WTC11 (cell line): ENCODE results near the gene ZCCHC8. TPM values are rescaled to one million over a fixed set of nuclear protein-coding genes. Genes with fewer than 3 reads are reported as not detected.

ENCODE experiments used
- ATAC-seq: fragments of 200-7000 bp; cut with Tn5 transposase; 2 replicates; pipeline ENCODE4 v1.10.0; 2021; ENCODE audit warnings: mild to moderate bottlenecking, moderate library complexity
- CTCF ChIA-PET: fragments of 300-600 bp; sonication (Branson Sonifier 250); formaldehyde crosslinking; loops from one replicate; lab custom pipeline; 2021; ENCODE audit warnings: antibody characterized with exemption; lab: Charles Lee
- POLR2A ChIA-PET: fragments of 350-600 bp; sonication (Branson Sonifier 250); formaldehyde crosslinking; loops from one replicate; lab custom pipeline; 2021; ENCODE audit warnings: antibody characterized with exemption; lab: Charles Lee
- DNase-seq: peaks from one replicate; pipeline ENCODE4 v3.0.0; 2021; ENCODE audit warnings: low spot score
- H3K27ac Mint-ChIP-seq: 2 replicates; pipeline ENCODE4 v1.8.0; 2021; ENCODE audit warnings: mixed read lengths
- H3K27me3 Mint-ChIP-seq: 2 replicates; pipeline ENCODE4 v1.8.0; 2021; ENCODE audit warnings: low read depth, mild to moderate bottlenecking, moderate library complexity, mixed read lengths
- H3K36me3 Mint-ChIP-seq: 2 replicates; pipeline ENCODE4 v1.8.0; 2021; ENCODE audit warnings: mixed read lengths
- H3K4me1 Mint-ChIP-seq: 2 replicates; pipeline ENCODE4 v1.8.0; 2022; ENCODE audit warnings: mixed read lengths
- H3K4me3 Mint-ChIP-seq: 2 replicates; pipeline ENCODE4 v1.8.0; 2021; ENCODE audit warnings: mild to moderate bottlenecking, moderate library complexity, mixed read lengths
- H3K9me3 Mint-ChIP-seq: 2 replicates; pipeline ENCODE4 v1.8.0; 2021; ENCODE audit warnings: mixed read lengths
- CBFB ChIP-seq: sonication (generic); formaldehyde crosslinking; IDR thresholded peaks from 2 replicates; pipeline ENCODE4 v1.8.1; 2022; ENCODE audit warnings: mild to moderate bottlenecking, low read depth, missing genetic modification reagents
- CREB1 ChIP-seq: sonication (generic); formaldehyde crosslinking; IDR thresholded peaks from 2 replicates; pipeline ENCODE4 v1.8.0; 2023; ENCODE audit warnings: mild to moderate bottlenecking, missing genetic modification reagents
- HMGA2 ChIP-seq: fragments of 250-450 bp; sonication (Bioruptor Pico); IDR thresholded peaks from 2 replicates; pipeline ENCODE4 v1.4.0; 2021; ENCODE audit warnings: mild to moderate bottlenecking, moderate library complexity
- IRF1 ChIP-seq: sonication (generic); formaldehyde crosslinking; IDR thresholded peaks from 2 replicates; pipeline ENCODE4 v1.8.0; 2023; ENCODE audit warnings: missing genetic modification reagents
- JAZF1 ChIP-seq: fragments of 250-450 bp; sonication (Bioruptor Pico); IDR thresholded peaks from 2 replicates; pipeline ENCODE4 v1.9.0; 2021; ENCODE audit warnings: moderate library complexity, mild to moderate bottlenecking, inconsistent platforms
- MLX ChIP-seq: sonication (generic); formaldehyde crosslinking; IDR thresholded peaks from 2 replicates; pipeline ENCODE4 v1.8.1; 2023; ENCODE audit warnings: mild to moderate bottlenecking, missing genetic modification reagents, moderate library complexity
- NFE2L1 ChIP-seq: sonication (generic); formaldehyde crosslinking; IDR thresholded peaks from 2 replicates; pipeline ENCODE4 v1.8.1; 2023; ENCODE audit warnings: missing genetic modification reagents
- NFYB ChIP-seq: sonication (generic); formaldehyde crosslinking; conservative IDR thresholded peaks from 2 replicates; pipeline ENCODE4 v1.8.0; 2022; ENCODE audit warnings: low read depth, missing genetic modification reagents
- RORB ChIP-seq: fragments of 250-450 bp; sonication (Bioruptor Pico); IDR thresholded peaks from 2 replicates; pipeline ENCODE4 v1.9.0; 2021; ENCODE audit warnings: mild to moderate bottlenecking
- SOX15 ChIP-seq: fragments of 250-450 bp; sonication (Bioruptor Pico); IDR thresholded peaks from 2 replicates; pipeline ENCODE4 v1.9.0; 2021; ENCODE audit warnings: mild to moderate bottlenecking
- ZNF219 ChIP-seq: sonication (generic); formaldehyde crosslinking; IDR thresholded peaks from 2 replicates; pipeline ENCODE4 v1.8.0; 2023; ENCODE audit warnings: missing genetic modification reagents, mild to moderate bottlenecking, borderline replicate concordance
- ZNF232 ChIP-seq: sonication (generic); formaldehyde crosslinking; IDR thresholded peaks from 2 replicates; pipeline ENCODE4 v1.8.0; 2022; ENCODE audit warnings: mild to moderate bottlenecking, missing genetic modification reagents
- ZNF532 ChIP-seq: fragments of 250-450 bp; sonication (Bioruptor Pico); IDR thresholded peaks from 2 replicates; pipeline ENCODE4 v1.9.0; 2021; ENCODE audit warnings: mild to moderate bottlenecking, borderline replicate concordance
- total RNA-seq: library from RNA; stranded (reverse); gene quantifications from 3 replicates; pipeline ENCODE4 v1.2.3, GENCODE V29; 2021
- TF ChIP-seq, protein P1 (sequence below): sonication (generic); formaldehyde crosslinking; IDR thresholded peaks from 2 replicates; pipeline ENCODE4 v1.8.1; 2023; ENCODE audit warnings: mild to moderate bottlenecking, moderate library complexity, missing genetic modification reagents
- TF ChIP-seq, protein P2 (sequence below): fragments of 200-600 bp; IDR thresholded peaks from 2 replicates; pipeline ENCODE4 v1.8.0; 2022; ENCODE audit warnings: antibody characterized with exemption
- TF ChIP-seq, protein P3 (sequence below): fragments of 250-450 bp; sonication (Bioruptor Pico); IDR thresholded peaks from 2 replicates; pipeline ENCODE4 v1.8.0; 2021; ENCODE audit warnings: mild to moderate bottlenecking

The ZCCHC8 gene
- total RNA-seq, 1 experiment from 2014 or later: 28.4 TPM

DNA sequence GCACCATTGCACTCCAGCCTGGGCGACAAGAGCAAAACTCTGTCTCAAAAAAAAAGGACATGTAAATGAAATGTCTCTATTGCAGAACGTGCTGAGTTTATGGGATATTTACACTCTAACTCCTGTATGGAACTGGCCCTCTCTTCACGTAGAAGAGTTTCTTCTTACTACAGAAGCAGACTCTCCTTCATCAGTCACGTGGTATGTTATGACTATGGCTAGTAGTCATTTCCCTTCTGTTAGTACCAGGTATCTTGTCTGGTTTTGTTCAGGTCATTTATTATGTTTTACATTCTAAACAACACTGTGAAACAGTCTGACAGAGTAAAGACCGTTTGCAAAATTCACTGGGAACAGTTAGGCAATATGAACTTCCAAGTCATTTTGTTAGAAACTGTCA, 46.6 kb upstream of the ZCCHC8 start:
- Mint-ChIP-seq H3K36me3 (peaks cover 63% of the 10 kb centered on the region), H3K27me3 (no peaks in the 10 kb centered on the region), H3K4me1 (no peaks in the 10 kb centered on the region), H3K4me3 (no peak overlapping the region), H3K9me3 (no peaks in the 10 kb centered on the region), H3K27ac (no peak overlapping the region)
- DNase-seq: no peak
- no peak for ATAC-seq
- ChIA-PET CTCF (no interaction called here), POLR2A (no interaction called here)
- no peak for TF ChIP-seq ZNF219
- no peak for TF ChIP-seq HMGA2 (CRISPR knock-in tag)
- TF ChIP-seq ZNF532 (CRISPR knock-in tag): no peak
- TF ChIP-seq RORB (CRISPR knock-in tag): no peak
- no peak for TF ChIP-seq NFYB (CRISPR knock-in tag)
- TF ChIP-seq, protein P1, sequence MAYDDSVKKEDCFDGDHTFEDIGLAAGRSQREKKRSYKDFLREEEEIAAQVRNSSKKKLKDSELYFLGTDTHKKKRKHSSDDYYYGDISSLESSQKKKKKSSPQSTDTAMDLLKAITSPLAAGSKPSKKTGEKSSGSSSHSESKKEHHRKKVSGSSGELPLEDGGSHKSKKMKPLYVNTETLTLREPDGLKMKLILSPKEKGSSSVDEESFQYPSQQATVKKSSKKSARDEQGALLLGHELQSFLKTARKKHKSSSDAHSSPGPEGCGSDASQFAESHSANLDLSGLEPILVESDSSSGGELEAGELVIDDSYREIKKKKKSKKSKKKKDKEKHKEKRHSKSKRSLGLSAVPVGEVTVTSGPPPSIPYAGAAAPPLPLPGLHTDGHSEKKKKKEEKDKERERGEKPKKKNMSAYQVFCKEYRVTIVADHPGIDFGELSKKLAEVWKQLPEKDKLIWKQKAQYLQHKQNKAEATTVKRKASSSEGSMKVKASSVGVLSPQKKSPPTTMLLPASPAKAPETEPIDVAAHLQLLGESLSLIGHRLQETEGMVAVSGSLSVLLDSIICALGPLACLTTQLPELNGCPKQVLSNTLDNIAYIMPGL (CRISPR knock-in tag): no peak
- TF ChIP-seq CBFB (CRISPR knock-in tag): no peak
- TF ChIP-seq NFE2L1: no peak
- no peak for TF ChIP-seq MLX
- TF ChIP-seq, protein P2, sequence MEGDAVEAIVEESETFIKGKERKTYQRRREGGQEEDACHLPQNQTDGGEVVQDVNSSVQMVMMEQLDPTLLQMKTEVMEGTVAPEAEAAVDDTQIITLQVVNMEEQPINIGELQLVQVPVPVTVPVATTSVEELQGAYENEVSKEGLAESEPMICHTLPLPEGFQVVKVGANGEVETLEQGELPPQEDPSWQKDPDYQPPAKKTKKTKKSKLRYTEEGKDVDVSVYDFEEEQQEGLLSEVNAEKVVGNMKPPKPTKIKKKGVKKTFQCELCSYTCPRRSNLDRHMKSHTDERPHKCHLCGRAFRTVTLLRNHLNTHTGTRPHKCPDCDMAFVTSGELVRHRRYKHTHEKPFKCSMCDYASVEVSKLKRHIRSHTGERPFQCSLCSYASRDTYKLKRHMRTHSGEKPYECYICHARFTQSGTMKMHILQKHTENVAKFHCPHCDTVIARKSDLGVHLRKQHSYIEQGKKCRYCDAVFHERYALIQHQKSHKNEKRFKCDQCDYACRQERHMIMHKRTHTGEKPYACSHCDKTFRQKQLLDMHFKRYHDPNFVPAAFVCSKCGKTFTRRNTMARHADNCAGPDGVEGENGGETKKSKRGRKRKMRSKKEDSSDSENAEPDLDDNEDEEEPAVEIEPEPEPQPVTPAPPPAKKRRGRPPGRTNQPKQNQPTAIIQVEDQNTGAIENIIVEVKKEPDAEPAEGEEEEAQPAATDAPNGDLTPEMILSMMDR: no peak
- TF ChIP-seq CREB1 (CRISPR knock-in tag): no peak
- TF ChIP-seq ZNF232: no peak
- no peak for TF ChIP-seq IRF1 (CRISPR knock-in tag)
- TF ChIP-seq JAZF1 (CRISPR knock-in tag): no peak
- TF ChIP-seq, protein P3, sequence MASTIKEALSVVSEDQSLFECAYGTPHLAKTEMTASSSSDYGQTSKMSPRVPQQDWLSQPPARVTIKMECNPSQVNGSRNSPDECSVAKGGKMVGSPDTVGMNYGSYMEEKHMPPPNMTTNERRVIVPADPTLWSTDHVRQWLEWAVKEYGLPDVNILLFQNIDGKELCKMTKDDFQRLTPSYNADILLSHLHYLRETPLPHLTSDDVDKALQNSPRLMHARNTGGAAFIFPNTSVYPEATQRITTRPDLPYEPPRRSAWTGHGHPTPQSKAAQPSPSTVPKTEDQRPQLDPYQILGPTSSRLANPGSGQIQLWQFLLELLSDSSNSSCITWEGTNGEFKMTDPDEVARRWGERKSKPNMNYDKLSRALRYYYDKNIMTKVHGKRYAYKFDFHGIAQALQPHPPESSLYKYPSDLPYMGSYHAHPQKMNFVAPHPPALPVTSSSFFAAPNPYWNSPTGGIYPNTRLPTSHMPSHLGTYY (CRISPR knock-in tag): no peak

DNA sequence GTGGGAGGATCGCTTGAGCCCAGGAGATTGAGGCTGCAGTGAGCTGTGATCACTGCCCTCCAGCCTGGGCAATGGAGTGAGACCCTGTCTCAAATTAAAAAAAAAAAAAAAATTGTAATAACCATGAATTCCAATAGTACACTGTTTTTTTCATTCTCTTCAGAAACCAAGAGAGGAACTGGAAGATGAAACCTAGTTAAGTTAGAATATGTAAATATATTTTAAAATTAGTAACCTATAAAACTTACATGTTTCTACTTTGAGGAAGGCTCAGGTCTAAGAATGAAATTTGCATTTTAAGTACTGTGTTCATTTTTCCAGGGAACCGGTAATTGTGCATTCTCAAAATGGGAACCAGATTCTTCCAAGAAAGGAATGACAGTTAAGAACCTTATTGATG, 45.1 kb upstream of the ZCCHC8 start:
- no peaks in the 10 kb centered on the region for H3K9me3 Mint-ChIP-seq
- TF ChIP-seq SOX15: no peak
- no peaks in the 10 kb centered on the region for H3K4me1 Mint-ChIP-seq
- H3K27ac Mint-ChIP-seq: no peak overlapping the region
- H3K36me3 Mint-ChIP-seq: peaks cover 56% of the 10 kb centered on the region
- DNase-seq (no peak), ATAC-seq (no peak)
- H3K27me3 Mint-ChIP-seq: no peaks in the 10 kb centered on the region
- ChIA-PET POLR2A (no interaction called here), CTCF (no interaction called here)
- H3K4me3 Mint-ChIP-seq: no peak overlapping the region
